GM19035 (cell line): Measurements from ENCODE around the gene SCAMP1.
"Not testable (repeated sequence)": the region's sequence is repeated elsewhere in the genome, so short reads cannot be mapped to it uniquely, and the experiment has no call there.

ENCODE experiments used
- ATAC-seq: cut with Tn5 transposase; IDR thresholded peaks from one replicate; pipeline ENCODE4 v1.9.1; 2021; ENCODE audit not compliant: unreplicated experiment

SCAMP1 gene

GRCh38 chr5:78360924-78361630, 660 bp downstream of the SCAMP1 start:
- ATAC-seq, result peak; percentile 40

GRCh38 chr5:78361631-78361993, 1.2 kb downstream of the SCAMP1 start:
- no peak for ATAC-seq

- no peak for ATAC-seq
Observed at GRCh38 chr5:78362220-78362619, 1.8 kb downstream of the SCAMP1 start.

DNA sequence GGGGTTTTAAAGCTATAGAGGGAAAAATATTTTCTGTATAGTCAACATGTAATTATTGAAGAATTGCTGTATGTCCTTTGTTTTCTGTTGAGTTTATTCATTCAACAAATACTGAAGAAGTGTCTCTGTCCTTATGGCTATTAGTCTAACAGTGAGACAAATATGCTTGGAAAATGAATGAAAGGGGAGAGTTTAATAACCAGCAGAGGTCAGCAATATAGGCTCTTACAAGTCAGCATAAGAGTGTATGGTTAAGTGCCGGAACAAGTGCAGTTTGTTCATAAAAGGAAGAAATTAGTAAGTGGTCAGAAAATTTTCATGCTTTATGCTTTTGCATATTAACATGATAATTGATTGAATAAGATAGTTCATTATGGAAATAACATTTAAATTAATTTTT, 3.6 kb downstream of the SCAMP1 start:
- ATAC-seq, result no peak

GRCh38 chr5:78367318-78367991, 7.0 kb downstream of the SCAMP1 start:
- no peak for ATAC-seq

- ATAC-seq, result no peak
Observed at GRCh38 chr5:78369680-78370079, 9.3 kb downstream of the SCAMP1 start.

DNA sequence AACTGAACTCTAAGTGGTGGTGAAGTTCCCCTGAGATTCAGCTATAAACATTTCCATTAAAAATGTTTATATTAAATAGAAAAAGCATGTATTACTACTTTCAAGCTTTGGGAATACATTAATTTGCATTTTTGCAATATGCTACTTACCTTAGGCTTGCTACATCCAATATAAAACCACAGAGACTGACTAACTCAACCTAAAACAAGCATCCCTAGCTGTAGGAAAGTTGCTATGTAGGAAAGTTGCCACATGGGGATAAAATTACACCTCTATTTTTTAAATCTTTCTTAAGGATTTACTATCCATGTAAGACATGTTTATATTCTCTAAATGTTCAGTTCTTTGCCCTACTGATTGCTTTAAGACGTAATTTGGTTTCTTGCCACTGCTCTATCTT, 12.8 kb downstream of the SCAMP1 start:
- ATAC-seq, result no peak

GRCh38 chr5:78376315-78376714, 15.9 kb downstream of the SCAMP1 start:
- ATAC-seq, result no peak

GRCh38 chr5:78377056-78377717, 16.8 kb downstream of the SCAMP1 start:
- no peak for ATAC-seq

GRCh38 chr5:78377718-78378105, 17.3 kb downstream of the SCAMP1 start:
- no peak for ATAC-seq

GRCh38 chr5:78387468-78388153, 27.2 kb downstream of the SCAMP1 start:
- ATAC-seq, result no peak

GRCh38 chr5:78391357-78391756, 30.9 kb downstream of the SCAMP1 start:
- not testable (repeated sequence) for ATAC-seq

DNA sequence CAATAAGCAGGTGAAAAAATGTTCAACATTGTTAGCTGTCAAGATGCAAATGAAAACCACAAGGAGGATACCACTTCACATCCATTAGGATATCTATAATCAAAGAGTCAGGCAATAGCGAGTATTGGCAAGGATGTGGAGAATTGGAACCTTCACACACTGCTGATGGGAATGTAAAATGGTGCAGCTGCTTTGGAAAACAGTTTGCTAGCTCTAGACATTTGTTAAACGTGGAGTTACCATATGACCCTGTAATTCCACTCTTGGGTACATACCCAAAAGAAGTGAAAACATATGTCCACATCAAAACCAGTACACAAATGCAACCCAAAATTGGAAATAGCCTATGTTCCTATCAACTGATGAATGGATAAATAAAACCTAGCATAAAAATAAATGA, 37.4 kb downstream of the SCAMP1 start:
- ATAC-seq, result no peak

- no peak for ATAC-seq
Observed at GRCh38 chr5:78399116-78399515, 38.7 kb downstream of the SCAMP1 start.

- ATAC-seq, result no peak
Observed at GRCh38 chr5:78404682-78405293, 44.4 kb downstream of the SCAMP1 start.

DNA sequence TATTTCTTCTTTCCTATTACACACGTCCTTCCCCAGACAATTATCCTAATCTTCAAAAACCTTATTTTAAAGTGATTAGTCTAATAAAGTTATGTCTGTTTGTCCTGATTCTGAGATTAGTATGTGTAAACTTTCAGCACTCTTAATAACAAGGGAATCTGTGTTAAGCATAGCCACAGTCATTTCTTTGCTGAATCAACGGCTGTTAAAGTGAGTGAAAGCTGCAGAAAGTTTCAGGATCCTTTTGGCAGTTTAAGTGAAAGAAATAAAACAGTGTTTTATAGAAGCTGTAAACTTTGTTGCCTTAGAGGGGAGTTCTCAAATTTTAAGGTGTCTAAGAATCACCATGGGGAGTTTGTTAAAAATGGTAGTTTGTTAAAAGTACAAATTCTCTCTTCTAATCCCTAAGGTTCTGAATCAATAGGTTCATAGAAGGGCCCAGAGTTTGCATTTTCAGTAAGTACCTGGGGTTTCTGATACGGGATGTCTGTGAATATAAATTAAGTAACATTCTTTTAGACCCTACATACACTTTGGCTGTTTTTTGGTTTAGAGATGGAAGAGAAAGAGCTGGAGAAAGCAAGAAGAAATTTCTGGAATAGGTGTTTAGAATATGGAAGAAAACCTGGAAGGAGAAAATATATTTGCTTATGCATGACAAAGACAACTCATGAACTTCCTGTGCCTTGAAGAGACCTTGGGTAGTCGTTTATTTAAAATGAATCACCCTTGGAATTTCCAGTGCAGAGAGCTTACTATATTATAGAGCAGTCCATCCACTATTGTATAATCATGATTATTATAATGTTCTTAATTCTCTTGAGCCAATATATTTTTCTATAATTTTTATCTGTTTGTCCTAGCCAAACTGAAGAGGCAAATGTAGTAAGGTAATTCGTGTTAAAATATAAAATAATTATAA, 45.7 kb downstream of the SCAMP1 start:
- no peak for ATAC-seq

DNA sequence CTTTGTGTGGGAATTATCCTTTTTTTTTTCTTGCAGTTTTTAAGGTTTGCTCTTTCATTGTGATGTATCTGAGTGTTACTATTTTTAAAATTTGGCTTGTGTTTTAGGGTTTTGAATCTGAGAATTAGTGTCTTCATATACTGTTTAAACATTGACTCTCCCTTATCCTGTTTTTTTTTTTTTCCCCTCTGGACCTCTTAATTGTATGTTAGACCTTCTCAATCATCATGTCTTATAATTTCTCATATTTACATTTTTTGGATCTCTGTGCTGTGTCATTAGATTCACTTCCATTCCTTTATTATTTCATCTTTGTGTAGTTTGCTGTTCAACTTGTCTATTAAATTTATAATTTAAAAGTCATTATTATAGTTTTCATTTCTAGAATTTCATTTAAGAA, 47.0 kb downstream of the SCAMP1 start:
- no peak for ATAC-seq

- ATAC-seq, result no peak
Observed at GRCh38 chr5:78411586-78411985, 51.2 kb downstream of the SCAMP1 start.

DNA sequence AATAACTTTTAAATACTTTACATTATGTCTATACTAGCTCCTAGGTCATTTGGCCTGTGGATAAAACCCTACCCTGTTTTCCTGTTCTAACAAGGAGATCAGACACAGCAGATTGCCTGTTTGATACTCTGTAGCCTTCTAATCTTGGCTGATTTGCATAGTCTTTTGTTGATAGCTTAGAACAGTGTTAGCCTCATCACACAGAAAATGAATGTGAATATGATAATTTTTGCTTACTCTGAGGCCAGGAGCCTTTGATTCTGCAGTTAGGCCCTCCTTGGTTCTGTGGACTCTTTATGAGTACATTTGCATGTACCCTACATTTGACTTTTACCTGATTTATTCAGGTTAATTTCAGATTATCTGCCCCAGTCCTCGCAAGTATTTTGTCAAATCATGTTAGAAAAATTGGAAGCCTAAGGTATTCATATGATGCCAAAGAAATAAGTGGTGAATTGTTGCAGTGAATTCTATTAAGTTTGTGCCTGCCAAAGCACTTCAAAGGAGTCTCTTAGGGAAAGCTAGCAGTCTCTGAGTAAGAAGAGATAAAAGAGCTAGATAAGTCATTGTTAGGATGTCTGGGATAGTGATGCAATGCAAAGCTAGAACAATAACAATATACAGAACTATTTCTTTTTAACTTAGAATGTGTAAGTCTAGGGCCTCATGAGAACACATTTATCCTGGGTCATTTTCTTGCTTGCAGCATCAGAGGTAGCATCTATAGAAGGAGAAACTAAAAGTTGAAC, 56.4 kb downstream of the SCAMP1 start:
- ATAC-seq, result no peak

- no peak for ATAC-seq
Observed at GRCh38 chr5:78419396-78419795, 59.0 kb downstream of the SCAMP1 start.
